Mesendoderm (in vitro differentiated cells): ENCODE measurements around the gene SLC23A2.
A peak's percentile ranks its signal among the peaks of the same experiment; 100 is the strongest.
"Not testable (repeated sequence)": the region's sequence is repeated elsewhere in the genome, so short reads cannot be mapped to it uniquely, and the experiment has no call there.

ENCODE experiments used
- DNase-seq: peaks from one replicate; pipeline ENCODE4 v3.0.0; 2013
- H2AK5ac ChIP-seq: 2 replicates; pipeline ENCODE4 v1.6.1; 2013; ENCODE audit warnings: low read length, inconsistent platforms
- H2BK120ac ChIP-seq: 2 replicates; pipeline ENCODE4 v1.6.1; 2013; ENCODE audit warnings: low read depth, mild to moderate bottlenecking, low read length, moderate library complexity, mixed read lengths
- H2BK15ac ChIP-seq: replicated peaks from 2 replicates; pipeline ENCODE4 v1.6.1; 2013; ENCODE audit warnings: low read depth, mild to moderate bottlenecking, moderate library complexity
- H2BK5ac ChIP-seq: 2 replicates; pipeline ENCODE4 v1.6.1; 2013; ENCODE audit warnings: low read length, inconsistent platforms
- H3K18ac ChIP-seq: 2 replicates; pipeline ENCODE4 v1.6.1; 2013; ENCODE audit warnings: mild to moderate bottlenecking, low read length, mixed read lengths
- H3K23ac ChIP-seq: one replicate; pipeline ENCODE4 v1.6.1; 2013; ENCODE audit warnings: low read length
- H3K27ac ChIP-seq: 2 replicates; pipeline ENCODE4 v1.5.1; 2013; ENCODE audit warnings: low read depth, mild to moderate bottlenecking, inconsistent platforms, low read length, moderate library complexity
- H3K27me3 ChIP-seq: 2 replicates; pipeline ENCODE4 v1.6.1; 2013; ENCODE audit warnings: low read length, control low read depth, mild to moderate bottlenecking, inconsistent platforms; ENCODE audit not compliant: insufficient read depth, poor library complexity
- H3K36me3 ChIP-seq: 2 replicates; pipeline ENCODE4 v1.6.1; 2013; ENCODE audit warnings: low read length, inconsistent platforms; ENCODE audit not compliant: control insufficient read depth, insufficient read depth
- H3K4ac ChIP-seq: one replicate; pipeline ENCODE4 v1.6.1; 2013; ENCODE audit warnings: low read depth, mild to moderate bottlenecking, low read length, moderate library complexity
- H3K4me1 ChIP-seq: 2 replicates; pipeline ENCODE4 v1.6.1; 2013; ENCODE audit warnings: low read depth, low read length, inconsistent platforms; ENCODE audit not compliant: control insufficient read depth
- H3K4me2 ChIP-seq: 2 replicates; pipeline ENCODE4 v1.6.1; 2013; ENCODE audit warnings: low read length
- H3K4me3 ChIP-seq: 2 replicates; pipeline ENCODE4 v1.5.1; 2013; ENCODE audit warnings: mild to moderate bottlenecking, low read length
- H3K56ac ChIP-seq: one replicate; pipeline ENCODE4 v1.6.1; 2013; ENCODE audit warnings: low read length
- H3K79me1 ChIP-seq: 2 replicates; pipeline ENCODE4 v1.6.1; 2013; ENCODE audit warnings: low read length, inconsistent platforms
- H3K79me2 ChIP-seq: 2 replicates; pipeline ENCODE4 v1.6.1; 2013; ENCODE audit warnings: mild to moderate bottlenecking, low read length; ENCODE audit not compliant: control insufficient read depth, insufficient read depth
- H3K9ac ChIP-seq: 2 replicates; pipeline ENCODE4 v1.6.1; 2013; ENCODE audit warnings: low read length, inconsistent platforms
- H4K5ac ChIP-seq: one replicate; pipeline ENCODE4 v1.6.1; 2013; ENCODE audit warnings: low read length
- H4K8ac ChIP-seq: one replicate; pipeline ENCODE4 v1.6.1; 2013; ENCODE audit warnings: low read depth, mild to moderate bottlenecking, control low read depth, low read length, moderate library complexity
- WGBS: extraction: QIAGEN DNeasy Blood & Tissue Kit; methylation state at CpG from one replicate; pipeline ENCODE4 v1.1.7; 2013; ENCODE audit warnings: low lambda C conversion rate, missing lambda C conversion rate; ENCODE audit not compliant: insufficient coverage; ENCODE audit errors: extremely low coverage; 5-methylcytosine and 5-hydroxymethylcytosine counted together

Gene SLC23A2

DNA sequence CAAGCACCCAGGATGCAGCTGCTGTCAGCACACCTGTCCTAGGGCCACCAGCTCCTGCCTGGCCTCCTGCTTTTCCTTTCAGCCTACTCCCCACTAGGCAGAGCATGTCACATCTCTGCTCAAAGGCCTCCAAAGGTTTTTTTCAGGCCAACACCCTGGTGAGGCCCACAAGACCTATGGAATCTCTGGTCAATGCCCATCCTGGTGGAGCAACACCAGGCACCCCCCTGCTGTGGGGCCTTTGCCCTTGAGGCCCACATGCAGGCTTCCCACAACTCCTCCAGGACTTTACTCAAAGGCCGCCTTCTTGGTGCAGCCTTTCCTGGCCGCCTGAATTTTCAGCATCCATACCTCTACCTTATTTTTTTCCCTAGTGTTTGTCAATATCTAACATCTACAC is 76.9 kb downstream of the SLC23A2 start:
- no CpG with 5 or more reads among the region's 2 CpGs for WGBS
- no peaks in the 10 kb centered on the region for H3K4me1 ChIP-seq
- no peak overlapping the region for H3K18ac ChIP-seq
- no peak overlapping the region for H3K27ac ChIP-seq
- H3K23ac ChIP-seq: no peak overlapping the region
- no peaks in the 10 kb centered on the region for H3K79me2 ChIP-seq
- no peak for DNase-seq
- H4K8ac ChIP-seq: no peak overlapping the region
- no peaks in the 10 kb centered on the region for H3K79me1 ChIP-seq
- H3K9ac ChIP-seq: no peak overlapping the region
- H3K4ac ChIP-seq: no peak overlapping the region
- H2BK5ac ChIP-seq: no peak overlapping the region
- H3K27me3 ChIP-seq: no peaks in the 10 kb centered on the region
- H4K5ac ChIP-seq: no peak overlapping the region
- H2BK15ac ChIP-seq: no peak overlapping the region
- no peak overlapping the region for H3K4me3 ChIP-seq
- no peak overlapping the region for H2BK120ac ChIP-seq
- no peak overlapping the region for H3K56ac ChIP-seq
- no peak overlapping the region for H2AK5ac ChIP-seq
- no peak overlapping the region for H3K4me2 ChIP-seq
- H3K36me3 ChIP-seq: no peaks in the 10 kb centered on the region

DNA sequence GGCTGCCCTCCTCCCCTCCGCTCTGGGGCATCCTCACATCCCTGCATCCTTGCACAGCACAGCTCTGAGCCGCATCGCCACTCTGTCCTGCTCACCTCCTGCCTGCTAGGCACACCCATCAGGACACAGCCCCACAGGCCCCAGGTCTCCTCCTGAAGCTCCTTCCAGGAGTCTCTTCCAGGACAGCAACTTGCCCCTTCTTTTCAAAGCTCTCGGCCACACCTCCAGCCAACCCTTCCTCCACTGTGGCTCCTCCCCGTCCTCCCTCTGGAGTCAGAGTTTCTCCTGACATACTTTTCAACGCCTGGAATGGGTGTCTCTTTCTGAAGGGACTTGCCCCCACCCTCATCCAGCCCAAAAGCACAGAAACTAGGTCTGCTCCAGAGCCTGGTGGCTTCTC is 77.3 kb downstream of the SLC23A2 start:
- H2BK120ac ChIP-seq: no peak overlapping the region
- no peak overlapping the region for H3K56ac ChIP-seq
- no peak for DNase-seq
- H3K23ac ChIP-seq: no peak overlapping the region
- H2BK15ac ChIP-seq: no peak overlapping the region
- H2AK5ac ChIP-seq: no peak overlapping the region
- no peak overlapping the region for H3K4ac ChIP-seq
- H3K27ac ChIP-seq: no peak overlapping the region
- H3K4me3 ChIP-seq: no peak overlapping the region
- no CpG with 5 or more reads among the region's 6 CpGs for WGBS
- no peak overlapping the region for H3K4me2 ChIP-seq
- no peaks in the 10 kb centered on the region for H3K79me2 ChIP-seq
- no peak overlapping the region for H2BK5ac ChIP-seq
- H3K9ac ChIP-seq: no peak overlapping the region
- H4K5ac ChIP-seq: no peak overlapping the region
- no peak overlapping the region for H3K18ac ChIP-seq
- H3K79me1 ChIP-seq: no peaks in the 10 kb centered on the region
- no peak overlapping the region for H4K8ac ChIP-seq
- no peaks in the 10 kb centered on the region for H3K36me3 ChIP-seq
- H3K4me1 ChIP-seq: no peaks in the 10 kb centered on the region
- H3K27me3 ChIP-seq: no peaks in the 10 kb centered on the region

DNA sequence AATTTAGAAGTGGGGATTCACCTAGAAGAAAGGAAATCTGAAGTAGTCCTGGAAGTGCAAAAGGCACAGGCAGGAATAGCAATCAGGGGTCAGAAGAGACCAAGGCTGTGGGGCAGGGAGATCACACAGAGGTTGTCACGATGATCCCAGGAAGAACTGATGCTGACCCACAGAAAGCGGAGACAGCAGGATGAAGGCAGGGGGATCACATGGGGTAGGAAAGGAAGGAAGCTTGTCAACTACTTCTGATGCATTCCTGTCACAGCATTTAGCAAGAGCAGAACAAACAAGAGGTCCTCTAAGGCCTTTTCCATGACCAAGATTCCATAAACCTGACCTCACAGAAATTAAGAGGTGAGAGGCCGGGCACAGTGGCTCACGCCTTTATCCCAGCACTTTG is 79.1 kb downstream of the SLC23A2 start:
- Histone ChIP-seq H2BK5ac (no peak overlapping the region), H3K56ac (no peak overlapping the region), H3K9ac (no peak overlapping the region), H3K4me3 (no peak overlapping the region), H2BK120ac (no peak overlapping the region), H3K4me1 (no peaks in the 10 kb centered on the region), H4K5ac (no peak overlapping the region), H3K79me1 (no peaks in the 10 kb centered on the region), H3K27ac (no peak overlapping the region), H3K23ac (no peak overlapping the region), H3K36me3 (no peaks in the 10 kb centered on the region), H3K27me3 (no peaks in the 10 kb centered on the region), H3K4me2 (no peak overlapping the region), H3K79me2 (no peaks in the 10 kb centered on the region), H4K8ac (no peak overlapping the region), H3K4ac (no peak overlapping the region), H3K18ac (no peak overlapping the region), H2AK5ac (no peak overlapping the region), H2BK15ac (no peak overlapping the region)
- WGBS: no CpG with 5 or more reads among the region's 4 CpGs
- peak; percentile 54 for DNase-seq

DNA sequence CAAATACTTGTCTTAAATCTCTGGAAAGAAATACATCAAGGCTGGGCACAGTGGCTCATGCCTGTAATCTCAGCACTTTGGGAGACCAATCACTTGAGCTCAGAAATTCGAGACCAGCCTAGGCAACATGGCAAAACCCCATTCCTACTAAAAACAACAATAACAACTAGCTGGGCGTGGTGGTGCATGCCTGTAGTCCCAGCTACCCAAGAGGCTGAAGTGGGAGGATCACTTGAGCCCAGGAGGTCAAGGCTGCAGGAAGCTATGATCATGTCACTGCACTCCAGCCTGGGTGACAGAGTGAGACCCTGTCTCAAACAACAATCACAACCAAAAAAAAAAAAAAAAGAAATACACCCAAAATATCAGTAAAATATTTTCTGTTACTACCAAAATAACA is 80.0 kb downstream of the SLC23A2 start:
- H3K79me2 ChIP-seq, H3K79me1 ChIP-seq, H3K4me3 ChIP-seq, H2AK5ac ChIP-seq, H3K56ac ChIP-seq, H3K4me2 ChIP-seq, H3K18ac ChIP-seq, H4K8ac ChIP-seq, H3K23ac ChIP-seq, H3K4me1 ChIP-seq, H3K4ac ChIP-seq, H3K9ac ChIP-seq, H2BK15ac ChIP-seq, H2BK120ac ChIP-seq, H2BK5ac ChIP-seq, H4K5ac ChIP-seq, H3K27ac ChIP-seq, H3K27me3 ChIP-seq, H3K36me3 ChIP-seq: not testable (repeated sequence)
- peak; percentile 48 for DNase-seq
- WGBS: no CpG with 5 or more reads among the region's 2 CpGs

DNA sequence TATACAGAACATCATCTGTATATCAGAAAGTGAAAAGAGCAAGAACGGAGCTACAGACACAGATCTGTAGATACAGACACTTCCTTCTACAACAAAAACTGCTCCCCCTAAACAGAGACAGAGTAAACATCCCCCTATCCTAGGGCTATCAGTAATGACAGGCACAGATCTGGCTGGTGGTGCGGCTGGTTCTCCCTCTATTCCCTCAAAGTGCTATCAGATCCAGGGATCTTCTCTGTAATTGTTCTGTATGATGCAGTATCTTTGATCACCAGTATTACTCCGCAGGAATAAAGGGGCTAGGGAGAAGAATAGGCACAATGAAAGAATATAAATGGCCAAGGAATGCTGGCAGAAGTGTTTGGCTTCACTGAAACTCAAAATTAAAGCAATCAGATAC is 80.7 kb downstream of the SLC23A2 start:
- Histone ChIP-seq H3K4me1 (no peaks in the 10 kb centered on the region), H2AK5ac (no peak overlapping the region), H3K27me3 (no peaks in the 10 kb centered on the region), H3K4ac (no peak overlapping the region), H3K18ac (no peak overlapping the region), H4K8ac (no peak overlapping the region), H2BK15ac (no peak overlapping the region), H3K27ac (no peak overlapping the region), H3K79me1 (no peaks in the 10 kb centered on the region), H3K23ac (no peak overlapping the region), H2BK5ac (no peak overlapping the region), H3K79me2 (no peaks in the 10 kb centered on the region), H3K56ac (no peak overlapping the region), H2BK120ac (no peak overlapping the region), H3K4me2 (no peak overlapping the region), H4K5ac (no peak overlapping the region), H3K36me3 (no peaks in the 10 kb centered on the region), H3K9ac (no peak overlapping the region), H3K4me3 (no peak overlapping the region)
- no peak for DNase-seq
- WGBS: no CpG with 5 or more reads among the region's 3 CpGs

DNA sequence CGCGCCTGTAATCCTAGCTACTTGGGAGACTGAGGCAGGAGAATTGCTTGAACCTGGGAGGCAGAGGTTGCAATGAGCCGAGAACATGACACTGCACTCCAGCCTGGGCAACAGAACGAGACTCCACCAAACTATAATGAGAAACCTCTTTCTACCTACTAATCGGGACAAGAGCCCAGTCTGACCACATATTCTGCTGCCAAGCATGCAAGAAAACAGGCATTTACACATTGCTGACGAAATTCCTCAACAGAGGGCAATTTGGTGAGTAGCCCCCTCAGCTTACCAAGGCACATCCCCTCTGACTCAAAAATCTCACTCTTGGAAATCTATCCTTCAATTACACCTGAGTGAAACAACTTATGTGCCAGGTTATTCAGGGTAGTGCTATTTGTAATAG is 81.2 kb downstream of the SLC23A2 start:
- Histone ChIP-seq H3K56ac (no peak overlapping the region), H3K79me2 (no peaks in the 10 kb centered on the region), H2BK120ac (no peak overlapping the region), H2BK5ac (no peak overlapping the region), H3K27me3 (no peaks in the 10 kb centered on the region), H3K36me3 (no peaks in the 10 kb centered on the region), H3K9ac (no peak overlapping the region), H2BK15ac (no peak overlapping the region), H3K79me1 (no peaks in the 10 kb centered on the region), H3K23ac (no peak overlapping the region), H3K18ac (no peak overlapping the region), H4K8ac (no peak overlapping the region), H4K5ac (no peak overlapping the region), H3K4me2 (no peak overlapping the region), H2AK5ac (no peak overlapping the region), H3K4me3 (no peak overlapping the region), H3K4me1 (no peaks in the 10 kb centered on the region), H3K4ac (no peak overlapping the region), H3K27ac (no peak overlapping the region)
- no peak for DNase-seq
- WGBS: no CpG with 5 or more reads among the region's 6 CpGs
